Prostate gland (tissue), 2 donors: ENCODE data around the gene DFFA. TPM values are rescaled to one million over a fixed set of nuclear protein-coding genes. Genes with fewer than 3 reads are reported as not detected.
"Not testable (repeated sequence)": the region's sequence is repeated elsewhere in the genome, so short reads cannot be mapped to it uniquely, and the experiment has no call there.

Experiments used
- DNase-seq: peaks from one replicate; pipeline ENCODE4 v3.0.0-alpha.2; 2019; ENCODE audit warnings: low spot score
- H3K27ac ChIP-seq, 2 donors: fragments of 200-600 bp; sonication (generic); 2 replicates each; pipeline ENCODE4 v1.5.1; 2017 to 2019
- H3K27me3 ChIP-seq: fragments of 200-600 bp; sonication (generic); replicated peaks from 2 replicates; pipeline ENCODE4 v1.5.1; 2019; ENCODE audit not compliant: insufficient read depth
- H3K36me3 ChIP-seq, 2 donors: fragments of 200-600 bp; sonication (generic); 1 replicate in 1 of 2; 2 replicates in 1 of 2; pipeline versions ENCODE4 v1.5.1 to v1.8.1; 2017 to 2019
- H3K4me1 ChIP-seq: fragments of 200-600 bp; sonication (generic); replicated peaks from 2 replicates; pipeline ENCODE4 v1.5.1; 2019
- H3K4me3 ChIP-seq, 2 donors: fragments of 200-600 bp; sonication (generic); 2 replicates each; pipeline ENCODE4 v1.5.1; 2017 to 2019
- H3K9me3 ChIP-seq: fragments of 200-600 bp; sonication (generic); 2 replicates; pipeline ENCODE4 v1.5.1; 2017
- POLR2A ChIP-seq: fragments of 450-650 bp; IDR thresholded peaks from one replicate; pipeline ENCODE4 v1.6.1; 2016; ENCODE audit warnings: antibody characterized with exemption, mild to moderate bottlenecking
- POLR2AphosphoS5 ChIP-seq: sonication (generic); formaldehyde crosslinking; IDR thresholded peaks from one replicate; pipeline ENCODE4 v1.6.1; 2017; ENCODE audit warnings: antibody characterized with exemption
- WGBS: methylation state at CpG from one replicate; pipeline ENCODE4 v1.1.5; 2018; 5-methylcytosine and 5-hydroxymethylcytosine counted together
- intact Hi-C: fragments of 100-400 bp; cut with DNase I; formaldehyde crosslinking; loops from one replicate; pipeline ENCODE4 v1.14.2; 2022
- total RNA-seq, 2 donors: library from RNA; depleted of rRNA; stranded (reverse); fragments of >200 nt; gene quantifications; one replicate each; pipeline ENCODE4 v1.1.0, GENCODE V29; 2016
- TF ChIP-seq, protein P1 (sequence below), 4 experiments: fragments of 200-600 bp in 2 of 4; fragments of 450-650 bp in 2 of 4; sonication (generic) in 2 of 4; IDR thresholded peaks; 1 replicate in 3 of 4; 2 replicates in 1 of 4; pipeline ENCODE4 v1.5.1; 2016 to 2019; ENCODE audit warnings: antibody characterized with exemption in 4 of 4, mild to moderate bottlenecking in 2 of 4, moderate library complexity in 2 of 4

DFFA gene
- total RNA-seq, 2 donors from 2014 or later = 24.8 to 35.5 TPM

DNA sequence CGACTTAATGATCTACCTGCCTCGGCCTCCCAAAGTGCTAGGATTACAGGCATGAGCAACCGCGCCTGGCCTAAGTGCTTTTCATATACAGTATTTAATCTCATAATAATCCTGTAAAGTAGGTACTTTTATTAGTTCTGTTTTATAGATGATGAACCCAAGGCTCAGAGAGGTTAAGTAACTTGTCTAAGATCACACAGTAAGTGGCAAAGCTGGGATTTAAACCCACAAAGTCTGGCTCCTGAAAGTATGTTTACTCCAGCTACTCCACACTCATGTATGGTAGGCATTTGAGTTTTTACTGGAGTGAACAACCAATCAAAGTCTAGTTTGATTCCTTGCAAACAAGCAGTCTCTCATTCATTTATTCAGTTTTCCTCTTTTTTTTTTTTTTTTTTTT lies 2.3 kb downstream of the DFFA start:
- no peak overlapping the region for H3K4me3 ChIP-seq
- no peaks in the 10 kb centered on the region for H3K27me3 ChIP-seq
- no peak overlapping the region for H3K27ac ChIP-seq
- intact Hi-C loops = loop anchor here (5.0 kb wide), 1 partner anchor 38 kb away; the partner anchor contains the start of gene CENPS
- no peaks in the 10 kb centered on the region for H3K9me3 ChIP-seq
- no peak for DNase-seq
- peaks cover 8% of the 10 kb centered on the region for H3K4me1 ChIP-seq
- H3K36me3 ChIP-seq = no peaks in the 10 kb centered on the region
- 94% methylated on average over 4 of the region's 4 CpGs for WGBS
- no peak for TF ChIP-seq POLR2A
- no peak for TF ChIP-seq POLR2AphosphoS5
- TF ChIP-seq, protein P1, sequence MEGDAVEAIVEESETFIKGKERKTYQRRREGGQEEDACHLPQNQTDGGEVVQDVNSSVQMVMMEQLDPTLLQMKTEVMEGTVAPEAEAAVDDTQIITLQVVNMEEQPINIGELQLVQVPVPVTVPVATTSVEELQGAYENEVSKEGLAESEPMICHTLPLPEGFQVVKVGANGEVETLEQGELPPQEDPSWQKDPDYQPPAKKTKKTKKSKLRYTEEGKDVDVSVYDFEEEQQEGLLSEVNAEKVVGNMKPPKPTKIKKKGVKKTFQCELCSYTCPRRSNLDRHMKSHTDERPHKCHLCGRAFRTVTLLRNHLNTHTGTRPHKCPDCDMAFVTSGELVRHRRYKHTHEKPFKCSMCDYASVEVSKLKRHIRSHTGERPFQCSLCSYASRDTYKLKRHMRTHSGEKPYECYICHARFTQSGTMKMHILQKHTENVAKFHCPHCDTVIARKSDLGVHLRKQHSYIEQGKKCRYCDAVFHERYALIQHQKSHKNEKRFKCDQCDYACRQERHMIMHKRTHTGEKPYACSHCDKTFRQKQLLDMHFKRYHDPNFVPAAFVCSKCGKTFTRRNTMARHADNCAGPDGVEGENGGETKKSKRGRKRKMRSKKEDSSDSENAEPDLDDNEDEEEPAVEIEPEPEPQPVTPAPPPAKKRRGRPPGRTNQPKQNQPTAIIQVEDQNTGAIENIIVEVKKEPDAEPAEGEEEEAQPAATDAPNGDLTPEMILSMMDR (IDR thresholded peaks at IDR 0.05) = no peak

DNA sequence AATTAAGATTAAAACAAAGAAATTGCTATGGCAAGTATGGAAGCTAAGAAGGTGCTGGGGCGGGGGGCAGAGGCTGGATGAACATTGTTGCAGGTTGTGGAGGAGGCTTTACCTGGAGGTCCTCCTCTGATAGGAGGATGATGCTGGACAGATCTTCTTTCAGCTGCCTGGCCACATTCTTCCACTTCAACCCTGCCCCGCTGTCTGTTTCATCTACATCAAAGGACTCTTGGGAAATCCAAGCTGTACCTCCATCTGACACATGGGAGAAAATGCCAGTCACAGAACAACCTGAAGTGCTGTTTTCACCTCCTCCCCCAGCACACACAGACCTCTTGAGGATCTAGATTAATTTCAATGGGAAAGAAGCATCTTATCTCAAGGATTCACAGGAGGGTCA lies 5.3 kb downstream of the DFFA start:
- intact Hi-C loops = no loop called here
- Histone ChIP-seq H3K27me3 (no peaks in the 10 kb centered on the region), H3K27ac (no peak overlapping the region), H3K4me3 (no peak overlapping the region), H3K36me3 (peaks cover 0 to 4% of the 10 kb centered on the region in 2 donors), H3K9me3 (no peaks in the 10 kb centered on the region), H3K4me1 (peaks cover 8% of the 10 kb centered on the region)
- DNase-seq = no peak
- WGBS = 96% methylated on average over 2 of the region's 2 CpGs
- TF ChIP-seq, protein P1 (IDR thresholded peaks at IDR 0.05) = no peak
- no peak for TF ChIP-seq POLR2A
- no peak for TF ChIP-seq POLR2AphosphoS5

DNA sequence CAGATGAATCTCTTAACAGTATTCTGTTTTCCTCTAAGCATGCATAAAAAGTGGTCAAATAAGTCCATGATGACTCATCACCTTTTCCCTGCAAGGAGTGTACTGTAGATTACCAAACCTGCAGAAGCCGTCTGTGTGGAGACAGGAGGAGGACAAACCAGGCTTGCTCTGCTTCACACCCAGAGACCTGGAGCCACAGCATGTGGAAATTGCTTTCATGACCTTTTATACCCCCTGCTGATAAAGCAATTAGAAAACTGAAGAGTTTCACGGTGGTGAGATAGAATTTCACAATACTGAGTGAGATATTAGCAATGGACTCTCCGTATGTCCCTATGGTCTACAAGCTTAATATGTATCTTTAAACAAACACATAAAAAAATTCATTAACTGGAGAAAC lies 13.1 kb downstream of the DFFA start:
- TF ChIP-seq, protein P1 (IDR thresholded peaks at IDR 0.05) = no peak
- peak; percentile 30 for TF ChIP-seq POLR2AphosphoS5
- Histone ChIP-seq H3K9me3 (no peaks in the 10 kb centered on the region), H3K27ac (no peak overlapping the region), H3K36me3 (peaks cover 0 to 4% of the 10 kb centered on the region in 2 donors), H3K4me3 (no peak overlapping the region), H3K27me3 (no peaks in the 10 kb centered on the region), H3K4me1 (no peaks in the 10 kb centered on the region)
- peak; percentile 21 for DNase-seq
- WGBS = 42% methylated on average over 3 of the region's 3 CpGs
- intact Hi-C loops = no loop called here

DNA sequence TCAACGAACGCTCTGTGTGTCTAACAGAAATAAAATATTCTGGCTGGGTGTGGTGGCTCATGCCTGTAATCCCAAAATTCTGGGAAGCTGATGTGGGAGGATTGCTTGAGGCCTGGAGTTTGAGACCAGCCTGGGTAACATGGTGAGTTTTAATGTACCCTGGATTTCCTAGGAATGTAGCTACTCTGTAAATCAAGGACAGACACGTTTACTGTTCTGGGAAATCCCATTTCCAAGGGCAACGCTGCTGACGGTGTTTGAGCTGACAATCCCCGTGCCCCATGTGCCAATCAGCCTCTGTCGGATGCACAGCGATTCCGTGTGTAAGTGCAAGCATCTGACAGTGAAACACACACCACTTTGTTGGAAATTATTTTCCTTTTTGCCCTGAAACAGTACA lies 14.5 kb downstream of the DFFA start:
- 40% methylated on average over 9 of the region's 9 CpGs for WGBS
- DNase-seq = no peak
- intact Hi-C loops = no loop called here
- Histone ChIP-seq H3K4me1 (no peaks in the 10 kb centered on the region), H3K4me3 (no peak overlapping the region), H3K27me3 (no peaks in the 10 kb centered on the region), H3K27ac (peak overlapping the region in 1 of 2 donors; percentile 25), H3K9me3 (no peaks in the 10 kb centered on the region), H3K36me3 (peaks cover 0 to 4% of the 10 kb centered on the region in 2 donors)
- TF ChIP-seq POLR2AphosphoS5 = no peak
- no peak for TF ChIP-seq POLR2A
- TF ChIP-seq, protein P1 (IDR thresholded peaks at IDR 0.05) = no peak

DNA sequence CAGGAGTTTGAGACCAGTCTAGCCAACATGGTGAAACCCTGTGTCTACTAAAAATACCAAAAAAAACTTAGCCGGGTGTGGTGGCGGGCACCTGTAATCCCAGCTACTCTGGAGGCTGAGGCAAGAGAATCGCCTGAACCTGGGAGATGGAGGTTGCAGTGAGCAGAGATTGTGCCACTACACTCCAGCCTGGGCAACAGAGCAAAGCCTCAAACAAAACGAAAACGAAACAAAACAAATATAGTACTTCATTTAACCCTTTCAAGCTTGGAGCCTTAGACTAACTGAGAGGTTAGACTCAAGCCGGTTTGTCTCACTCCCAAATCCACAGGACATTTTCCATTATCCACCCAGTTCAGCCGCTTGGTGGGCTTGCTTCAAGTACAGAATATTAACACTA lies 14.9 kb downstream of the DFFA start:
- H3K4me3 ChIP-seq, H3K27me3 ChIP-seq, DNase-seq, H3K36me3 ChIP-seq, intact Hi-C loops, H3K4me1 ChIP-seq, H3K9me3 ChIP-seq: not testable (repeated sequence)
- WGBS = 67% methylated on average over 7 of the region's 7 CpGs
- peak overlapping the region in 1 of 2 donors; percentile 25 for H3K27ac ChIP-seq
